Loucy (cell line): ENCODE measurements around the gene AGPAT1.

ENCODE experiments used
- H2AFZ ChIP-seq: fragments of 200-600 bp; sonication (generic); 2 replicates; pipeline ENCODE4 v1.6.0; 2016; ENCODE audit warnings: antibody characterized with exemption, mild to moderate bottlenecking, low read length, moderate library complexity
- H3F3A ChIP-seq: fragments of 200-600 bp; 2 replicates; pipeline ENCODE4 v1.6.0; 2016; ENCODE audit warnings: antibody characterized with exemption, low read depth, mild to moderate bottlenecking
- H3K27me3 ChIP-seq: fragments of 200-600 bp; sonication (generic); 2 replicates; pipeline ENCODE4 v1.6.1; 2014; ENCODE audit warnings: low read length, mild to moderate bottlenecking; ENCODE audit not compliant: insufficient read depth, poor library complexity, severe bottlenecking
- H3K36me3 ChIP-seq: fragments of 200-600 bp; sonication (generic); 2 replicates; pipeline ENCODE4 v1.6.1; 2016; ENCODE audit warnings: low read length; ENCODE audit not compliant: insufficient read depth
- H3K4me1 ChIP-seq: fragments of 200-600 bp; sonication (generic); 2 replicates; pipeline ENCODE4 v1.5.1; 2014; ENCODE audit warnings: low read length, mild to moderate bottlenecking; ENCODE audit not compliant: insufficient read depth, poor library complexity, severe bottlenecking
- H3K4me2 ChIP-seq: fragments of 200-600 bp; sonication (generic); 2 replicates; pipeline ENCODE4 v1.6.0; 2014; ENCODE audit warnings: antibody characterized with exemption, low read length, low read depth, mild to moderate bottlenecking; ENCODE audit not compliant: poor library complexity, severe bottlenecking
- H3K4me3 ChIP-seq: fragments of 200-600 bp; sonication (generic); 2 replicates; pipeline ENCODE4 v1.5.1; 2014; ENCODE audit warnings: low read length, mild to moderate bottlenecking, mixed read lengths; ENCODE audit not compliant: poor library complexity, severe bottlenecking
- H3K79me2 ChIP-seq: fragments of 200-600 bp; sonication (generic); 2 replicates; pipeline ENCODE4 v1.6.1; 2014; ENCODE audit warnings: low read length; ENCODE audit not compliant: insufficient read depth
- H3K9ac ChIP-seq: fragments of 200-600 bp; sonication (generic); 2 replicates; pipeline ENCODE4 v1.6.0; 2014; ENCODE audit warnings: mild to moderate bottlenecking, low read depth, low read length, moderate library complexity; ENCODE audit not compliant: poor library complexity, severe bottlenecking
- H3K9me2 ChIP-seq: fragments of 200-600 bp; sonication (generic); replicated peaks from 2 replicates; pipeline ENCODE4 v1.6.1; 2016; ENCODE audit warnings: low read depth, low read length, mixed read lengths
- H3K9me3 ChIP-seq: fragments of 200-600 bp; sonication (generic); 2 replicates; pipeline ENCODE4 v1.6.1; 2014; ENCODE audit warnings: mild to moderate bottlenecking, antibody characterized with exemption, low read length, low read depth; ENCODE audit not compliant: insufficient read depth
- H4K20me1 ChIP-seq: fragments of 200-600 bp; sonication (generic); 2 replicates; pipeline ENCODE4 v1.6.0; 2014; ENCODE audit warnings: antibody characterized with exemption, low read length, mild to moderate bottlenecking; ENCODE audit not compliant: insufficient read depth, poor library complexity, severe bottlenecking
- EZH2phosphoT487 ChIP-seq: fragments of 200-600 bp; IDR thresholded peaks from 2 replicates; pipeline ENCODE4 v1.6.1; 2018; ENCODE audit warnings: antibody characterized with exemption, mild to moderate bottlenecking, moderate library complexity, borderline replicate concordance
- TF ChIP-seq, protein P1 (sequence below): fragments of 200-600 bp; sonication (generic); conservative IDR thresholded peaks from 2 replicates; pipeline ENCODE4 v1.5.1; 2014; ENCODE audit warnings: mild to moderate bottlenecking, antibody characterized with exemption, low read length

Gene AGPAT1

DNA sequence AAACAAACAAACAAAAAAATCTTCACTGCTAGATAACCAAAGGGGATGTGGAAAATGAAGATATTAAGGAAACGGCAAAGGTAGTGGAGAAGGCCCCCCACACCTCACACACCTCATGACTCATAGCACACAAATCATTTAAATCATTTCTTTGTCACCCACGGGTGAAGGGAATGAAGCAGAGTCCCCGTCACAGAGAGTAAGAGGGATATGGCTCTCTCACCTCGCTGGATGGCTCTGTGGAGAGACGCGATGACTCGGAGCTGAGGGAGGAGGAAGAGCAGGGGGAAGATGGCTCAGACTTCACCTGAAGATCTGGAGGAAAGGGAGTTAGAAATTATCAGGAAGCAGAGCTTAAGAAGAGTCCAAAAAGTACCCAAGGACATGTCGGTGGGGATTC, 49.0 kb downstream of the AGPAT1 start:
- Histone ChIP-seq H3K9ac (peak overlapping the region; percentile 91), H3F3A (no peaks in the 10 kb centered on the region), H3K9me3 (no peaks in the 10 kb centered on the region), H3K4me3 (peak overlapping the region; percentile 91), H4K20me1 (peaks cover 17% of the 10 kb centered on the region), H3K9me2 (no peaks in the 10 kb centered on the region), H3K27me3 (no peaks in the 10 kb centered on the region), H3K4me2 (peak overlapping the region; percentile 98), H3K36me3 (peaks cover 5% of the 10 kb centered on the region; the same call in 1 of the 2 replicates), H3K4me1 (peaks cover 25% of the 10 kb centered on the region), H2AFZ (no peak overlapping the region), H3K79me2 (peaks cover 38% of the 10 kb centered on the region)
- TF ChIP-seq, protein P1, sequence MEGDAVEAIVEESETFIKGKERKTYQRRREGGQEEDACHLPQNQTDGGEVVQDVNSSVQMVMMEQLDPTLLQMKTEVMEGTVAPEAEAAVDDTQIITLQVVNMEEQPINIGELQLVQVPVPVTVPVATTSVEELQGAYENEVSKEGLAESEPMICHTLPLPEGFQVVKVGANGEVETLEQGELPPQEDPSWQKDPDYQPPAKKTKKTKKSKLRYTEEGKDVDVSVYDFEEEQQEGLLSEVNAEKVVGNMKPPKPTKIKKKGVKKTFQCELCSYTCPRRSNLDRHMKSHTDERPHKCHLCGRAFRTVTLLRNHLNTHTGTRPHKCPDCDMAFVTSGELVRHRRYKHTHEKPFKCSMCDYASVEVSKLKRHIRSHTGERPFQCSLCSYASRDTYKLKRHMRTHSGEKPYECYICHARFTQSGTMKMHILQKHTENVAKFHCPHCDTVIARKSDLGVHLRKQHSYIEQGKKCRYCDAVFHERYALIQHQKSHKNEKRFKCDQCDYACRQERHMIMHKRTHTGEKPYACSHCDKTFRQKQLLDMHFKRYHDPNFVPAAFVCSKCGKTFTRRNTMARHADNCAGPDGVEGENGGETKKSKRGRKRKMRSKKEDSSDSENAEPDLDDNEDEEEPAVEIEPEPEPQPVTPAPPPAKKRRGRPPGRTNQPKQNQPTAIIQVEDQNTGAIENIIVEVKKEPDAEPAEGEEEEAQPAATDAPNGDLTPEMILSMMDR: no peak
- no peak for TF ChIP-seq EZH2phosphoT487

DNA sequence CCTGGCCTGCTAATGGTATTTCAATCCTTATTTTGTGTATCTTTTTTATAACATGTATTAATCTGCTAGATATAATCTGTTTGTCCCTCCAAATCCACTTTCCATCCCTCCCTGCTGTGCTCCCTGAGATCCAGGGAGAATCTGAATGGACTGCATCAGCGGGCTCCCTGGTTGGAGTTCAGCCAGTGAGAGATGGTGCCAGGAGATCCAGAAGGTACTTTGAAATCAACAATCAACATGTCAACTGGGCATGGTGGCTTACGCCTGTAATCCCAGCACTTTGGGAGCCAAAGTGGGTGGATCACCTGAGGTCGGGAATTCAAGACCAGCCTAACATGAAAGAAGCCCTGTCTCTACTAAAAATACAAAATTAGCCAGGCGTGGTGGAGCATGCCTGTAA, 52.2 kb downstream of the AGPAT1 start:
- H2AFZ ChIP-seq: no peak overlapping the region
- no peak overlapping the region for H3K9ac ChIP-seq

DNA sequence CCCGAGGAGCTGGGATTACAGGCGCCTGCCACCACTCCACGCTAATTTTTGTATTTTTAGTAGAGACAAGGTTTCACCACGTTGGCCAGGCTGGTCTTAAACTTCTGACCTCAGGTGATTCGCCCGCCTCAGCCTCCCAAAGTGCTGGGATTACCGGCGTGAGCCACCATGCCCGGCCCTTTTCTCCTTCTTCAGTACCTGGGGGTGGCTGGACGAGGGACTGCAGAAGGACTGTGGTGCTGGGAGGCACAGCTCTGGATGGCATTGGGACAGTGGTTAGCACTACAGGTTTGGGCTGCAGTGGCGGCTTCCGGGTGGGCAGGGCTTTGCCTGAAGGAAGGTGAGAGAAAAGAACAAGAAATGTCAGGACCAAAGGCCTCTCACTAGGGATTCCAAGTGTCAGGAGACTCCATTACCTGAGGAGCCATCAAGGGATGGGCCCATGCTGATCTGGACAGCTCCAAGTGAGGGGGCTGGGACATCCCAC, 55.3 kb downstream of the AGPAT1 start:
- H3K36me3 ChIP-seq: peaks cover 56% of the 10 kb centered on the region; the same call in 1 of the 2 replicates
- no peak overlapping the region for H3K4me2 ChIP-seq
- H3K4me1 ChIP-seq: no peaks in the 10 kb centered on the region
- no peaks in the 10 kb centered on the region for H3F3A ChIP-seq
- H2AFZ ChIP-seq: no peak overlapping the region
- H3K27me3 ChIP-seq: no peaks in the 10 kb centered on the region
- no peak overlapping the region for H3K9ac ChIP-seq
- no peak overlapping the region for H3K4me3 ChIP-seq
- H3K9me3 ChIP-seq: no peaks in the 10 kb centered on the region
- H3K9me2 ChIP-seq: no peaks in the 10 kb centered on the region
- H4K20me1 ChIP-seq: peaks cover 2% of the 10 kb centered on the region
- TF ChIP-seq, protein P1: no peak
- no peak for TF ChIP-seq EZH2phosphoT487
- peaks cover 9% of the 10 kb centered on the region; the same call in 1 of the 2 replicates for H3K79me2 ChIP-seq

More for the DNA sequence above, 52.2 kb downstream of the AGPAT1 start:
- H3K4me2 ChIP-seq: no peak overlapping the region
- no peak overlapping the region for H3K4me3 ChIP-seq
- H3K27me3 ChIP-seq: no peaks in the 10 kb centered on the region
- H3K4me1 ChIP-seq: peaks cover 15% of the 10 kb centered on the region
- no peaks in the 10 kb centered on the region for H3K9me3 ChIP-seq
- H3K9me2 ChIP-seq: no peaks in the 10 kb centered on the region
- peaks cover 17% of the 10 kb centered on the region for H4K20me1 ChIP-seq
- no peaks in the 10 kb centered on the region for H3F3A ChIP-seq
- peaks cover 26% of the 10 kb centered on the region; the same call in 1 of the 2 replicates for H3K36me3 ChIP-seq
- TF ChIP-seq, protein P1: no peak
- TF ChIP-seq EZH2phosphoT487: no peak
- peaks cover 32% of the 10 kb centered on the region for H3K79me2 ChIP-seq
